HPDE6-E6E7 (cell line): Measurements from ENCODE around the gene C15orf62.

Experiments
- DNase-seq: peaks from one replicate; pipeline ENCODE4 v3.0.0; 2011; ENCODE audit warnings: missing footprints; ENCODE audit errors: extremely low spot score

C15orf62 gene

GRCh38 chr15:40769274-40770146, at the start of gene C15orf62:
TSS of gene C15orf62 (plus strand) at chr15:40769980. CDS start at chr15:40770496, 516 bp downstream.
- DNase-seq, result peak; percentile 93

- no peak for DNase-seq
These were observed 48.1 kb upstream of the C15orf62 start for GRCh38 chr15:40721701-40722100.

GRCh38 chr15:40722354-40722753, 47.4 kb upstream of the C15orf62 start:
- no peak for DNase-seq

GRCh38 chr15:40722934-40723333, 46.8 kb upstream of the C15orf62 start:
- no peak for DNase-seq

GRCh38 chr15:40723919-40724318, 45.9 kb upstream of the C15orf62 start:
- no peak for DNase-seq

- DNase-seq, result no peak
These were observed 38.7 kb upstream of the C15orf62 start for GRCh38 chr15:40731034-40731433.

- no peak for DNase-seq
These were observed 33.2 kb upstream of the C15orf62 start for GRCh38 chr15:40736575-40736974.

- DNase-seq, result no peak
These were observed 32.7 kb upstream of the C15orf62 start for GRCh38 chr15:40737048-40737447.

- no peak for DNase-seq
These were observed 30.7 kb upstream of the C15orf62 start for GRCh38 chr15:40739047-40739446.

GRCh38 chr15:40739854-40740253, 29.9 kb upstream of the C15orf62 start:
- no peak for DNase-seq

- DNase-seq, result no peak
These were observed 26.3 kb upstream of the C15orf62 start for GRCh38 chr15:40743485-40743901.

- no peak for DNase-seq
These were observed 25.6 kb upstream of the C15orf62 start for GRCh38 chr15:40743921-40744814.

GRCh38 chr15:40744815-40745152, 25.0 kb upstream of the C15orf62 start:
- no peak for DNase-seq

- DNase-seq, result no peak
These were observed 22.8 kb upstream of the C15orf62 start for GRCh38 chr15:40746916-40747418.

- DNase-seq, result no peak
These were observed 21.8 kb upstream of the C15orf62 start for GRCh38 chr15:40747685-40748631.

GRCh38 chr15:40749151-40749630, 20.6 kb upstream of the C15orf62 start:
- no peak for DNase-seq

- DNase-seq, result no peak
These were observed 18.9 kb upstream of the C15orf62 start for GRCh38 chr15:40750885-40751284.

GRCh38 chr15:40751745-40752144, 18.0 kb upstream of the C15orf62 start:
- no peak for DNase-seq

GRCh38 chr15:40754574-40754882, 15.3 kb upstream of the C15orf62 start:
- peak; percentile 21 for DNase-seq

- peak; percentile 86 for DNase-seq
These were observed 14.6 kb upstream of the C15orf62 start, which contains the start of gene RMDN3 for GRCh38 chr15:40754883-40755811. TSS of gene RMDN3 (minus strand) at chr15:40755254. CDS start at chr15:40754783, 471 bp downstream.
